ENCODE measurements around the gene HOXB3.

GRCh38 chr17:48576479-48577309 lies 13.3 kb downstream of the HOXB3 start:
- TF ChIP-seq CTCF (IDR thresholded peaks at IDR 0.05 in 4 of 5, conservative IDR thresholded peaks at IDR 0.05 in 1 of 5) (no peak), POLR2A (IDR thresholded peaks at IDR 0.05) (no peak)

Measured in gastrocnemius medialis (tissue), 4 donors.